HG03442 (cell line): ENCODE results near the gene SPATS2L.

ENCODE experiments used
- ATAC-seq: cut with Tn5 transposase; IDR thresholded peaks from one replicate; pipeline ENCODE4 v1.9.1; 2021; ENCODE audit warnings: mild to moderate bottlenecking, moderate library complexity; ENCODE audit not compliant: unreplicated experiment

Gene SPATS2L

GRCh38 chr2:200405599-200406298, 99.3 kb downstream of the SPATS2L start:
- ATAC-seq, result peak; percentile 67

- peak; percentile 50 for ATAC-seq
Observed at GRCh38 chr2:200406379-200406778, 99.9 kb downstream of the SPATS2L start.

- ATAC-seq, result no peak
Observed at GRCh38 chr2:200408428-200409316, 102.2 kb downstream of the SPATS2L start.

GRCh38 chr2:200411831-200412230, 105.3 kb downstream of the SPATS2L start:
- ATAC-seq, result no peak

- no peak for ATAC-seq
Observed at GRCh38 chr2:200414367-200414766, 107.9 kb downstream of the SPATS2L start.

GRCh38 chr2:200415455-200415854, 109.0 kb downstream of the SPATS2L start:
- no peak for ATAC-seq

GRCh38 chr2:200416878-200417277, 110.4 kb downstream of the SPATS2L start:
- no peak for ATAC-seq

GRCh38 chr2:200417366-200417765, 110.9 kb downstream of the SPATS2L start:
- ATAC-seq, result no peak

- ATAC-seq, result no peak
Observed at GRCh38 chr2:200418399-200418798, 111.9 kb downstream of the SPATS2L start.

GRCh38 chr2:200419325-200419724, 112.8 kb downstream of the SPATS2L start:
- no peak for ATAC-seq

- ATAC-seq, result no peak
Observed at GRCh38 chr2:200421270-200421669, 114.8 kb downstream of the SPATS2L start.

GRCh38 chr2:200422071-200422470, 115.6 kb downstream of the SPATS2L start:
- no peak for ATAC-seq

GRCh38 chr2:200422532-200423261, 116.2 kb downstream of the SPATS2L start:
- ATAC-seq, result peak; percentile 44

GRCh38 chr2:200423541-200423940, 117.0 kb downstream of the SPATS2L start:
- ATAC-seq, result peak; percentile 47

- no peak for ATAC-seq
Observed at GRCh38 chr2:200425026-200425821, 118.7 kb downstream of the SPATS2L start.

- no peak for ATAC-seq
Observed at GRCh38 chr2:200426754-200427153, 120.3 kb downstream of the SPATS2L start.

- peak; percentile 85 for ATAC-seq
Observed at GRCh38 chr2:200428961-200429665, 122.6 kb downstream of the SPATS2L start.

GRCh38 chr2:200430017-200430416, 123.5 kb downstream of the SPATS2L start:
- ATAC-seq, result no peak

GRCh38 chr2:200431996-200432705, 125.7 kb downstream of the SPATS2L start:
- ATAC-seq, result no peak
